ENCODE measurements around the gene TMTC1.

DNA sequence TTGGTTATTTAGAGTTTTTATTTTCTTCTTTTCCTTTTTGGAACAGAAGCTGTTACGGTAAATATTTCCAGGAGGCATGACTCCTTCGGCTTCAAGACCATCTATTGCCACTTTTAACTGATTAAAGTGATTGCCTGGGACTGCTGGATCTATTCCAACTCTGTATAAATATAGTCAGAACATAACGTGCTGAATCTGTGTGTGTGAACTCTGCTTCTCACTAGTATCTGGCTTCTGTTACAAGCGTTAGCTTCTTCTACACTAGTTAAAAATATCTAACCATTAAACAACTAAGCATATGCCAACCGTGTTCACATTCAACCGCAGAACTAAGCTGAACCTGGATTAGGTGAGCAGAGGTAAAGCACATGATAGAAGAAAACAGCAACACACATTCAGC is 49.0 kb downstream of the TMTC1 start:
- TF ChIP-seq, protein P1, sequence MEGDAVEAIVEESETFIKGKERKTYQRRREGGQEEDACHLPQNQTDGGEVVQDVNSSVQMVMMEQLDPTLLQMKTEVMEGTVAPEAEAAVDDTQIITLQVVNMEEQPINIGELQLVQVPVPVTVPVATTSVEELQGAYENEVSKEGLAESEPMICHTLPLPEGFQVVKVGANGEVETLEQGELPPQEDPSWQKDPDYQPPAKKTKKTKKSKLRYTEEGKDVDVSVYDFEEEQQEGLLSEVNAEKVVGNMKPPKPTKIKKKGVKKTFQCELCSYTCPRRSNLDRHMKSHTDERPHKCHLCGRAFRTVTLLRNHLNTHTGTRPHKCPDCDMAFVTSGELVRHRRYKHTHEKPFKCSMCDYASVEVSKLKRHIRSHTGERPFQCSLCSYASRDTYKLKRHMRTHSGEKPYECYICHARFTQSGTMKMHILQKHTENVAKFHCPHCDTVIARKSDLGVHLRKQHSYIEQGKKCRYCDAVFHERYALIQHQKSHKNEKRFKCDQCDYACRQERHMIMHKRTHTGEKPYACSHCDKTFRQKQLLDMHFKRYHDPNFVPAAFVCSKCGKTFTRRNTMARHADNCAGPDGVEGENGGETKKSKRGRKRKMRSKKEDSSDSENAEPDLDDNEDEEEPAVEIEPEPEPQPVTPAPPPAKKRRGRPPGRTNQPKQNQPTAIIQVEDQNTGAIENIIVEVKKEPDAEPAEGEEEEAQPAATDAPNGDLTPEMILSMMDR (IDR thresholded peaks at IDR 0.05) = no peak
- no peak for TF ChIP-seq POLR2A (IDR thresholded peaks at IDR 0.05)

All from body of pancreas (tissue), 4 donors.